IPS-15b (cell line): ENCODE measurements around the gene AMN.
"Not testable (repeated sequence)": the region's sequence is repeated elsewhere in the genome, so short reads cannot be mapped to it uniquely, and the experiment has no call there.

Source experiments
- H3K27me3 ChIP-seq: one replicate; pipeline ENCODE4 v1.6.1; 2013; ENCODE audit warnings: low read length; ENCODE audit not compliant: control insufficient read depth, insufficient read depth
- H3K36me3 ChIP-seq: one replicate; pipeline ENCODE4 v1.6.1; 2013; ENCODE audit warnings: low read length; ENCODE audit not compliant: control insufficient read depth, insufficient read depth
- H3K4me1 ChIP-seq: one replicate; pipeline ENCODE4 v1.6.1; 2013; ENCODE audit warnings: mild to moderate bottlenecking, low read length; ENCODE audit not compliant: control insufficient read depth, insufficient read depth
- H3K4me3 ChIP-seq: one replicate; pipeline ENCODE4 v1.5.1; 2013; ENCODE audit warnings: low read depth, low read length
- H3K9ac ChIP-seq: one replicate; pipeline ENCODE4 v1.6.1; 2013; ENCODE audit warnings: low read depth, mild to moderate bottlenecking, low read length
- H3K9me3 ChIP-seq: one replicate; pipeline ENCODE4 v1.6.1; 2013; ENCODE audit warnings: mild to moderate bottlenecking, low read length; ENCODE audit not compliant: control insufficient read depth, insufficient read depth

Gene AMN

DNA sequence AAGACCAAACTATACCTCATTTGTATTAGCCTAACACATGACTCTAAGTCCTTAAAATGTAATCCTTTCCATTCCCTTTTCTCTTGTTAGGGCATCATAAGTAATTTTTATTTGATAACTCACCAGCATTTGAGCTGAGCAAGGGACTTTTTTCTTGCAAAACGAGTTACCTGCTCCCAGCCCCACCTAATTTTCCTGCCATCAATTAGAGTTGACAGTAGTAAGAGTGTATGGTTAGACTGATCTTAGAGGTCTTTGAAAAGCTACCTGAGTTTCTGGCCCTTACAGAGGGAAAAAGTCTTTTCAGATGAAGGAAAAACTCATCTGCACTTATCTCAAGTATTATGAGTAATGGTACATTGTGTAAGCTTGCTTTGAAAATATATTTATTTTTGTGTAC lies 33.7 kb upstream of the AMN start:
- Histone ChIP-seq H3K9me3 (no peaks in the 10 kb centered on the region), H3K4me3 (no peak overlapping the region), H3K36me3 (no peaks in the 10 kb centered on the region), H3K27me3 (no peaks in the 10 kb centered on the region), H3K4me1 (no peaks in the 10 kb centered on the region), H3K9ac (no peak overlapping the region)

DNA sequence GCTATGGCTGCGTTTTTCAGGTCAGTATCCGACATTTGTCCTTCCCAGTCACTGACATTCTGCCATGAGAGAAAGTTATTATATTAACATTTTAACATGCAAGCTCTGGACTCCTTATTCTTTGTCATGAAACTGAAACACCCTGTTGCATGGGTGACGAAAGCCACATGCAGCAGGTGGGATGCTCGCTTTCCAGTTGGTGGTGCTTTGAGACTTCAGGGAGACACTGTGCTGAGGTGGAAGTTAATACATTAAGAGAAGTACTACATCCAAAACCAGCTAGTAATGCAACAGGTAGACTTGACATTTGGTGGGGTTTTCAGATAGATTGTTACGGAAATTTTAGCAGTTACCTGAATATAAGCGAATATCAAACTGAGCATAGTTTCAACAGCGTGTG lies 32.8 kb upstream of the AMN start:
- Histone ChIP-seq H3K27me3 (no peaks in the 10 kb centered on the region), H3K4me1 (no peaks in the 10 kb centered on the region), H3K9ac (no peak overlapping the region), H3K4me3 (no peak overlapping the region), H3K9me3 (no peaks in the 10 kb centered on the region), H3K36me3 (no peaks in the 10 kb centered on the region)

DNA sequence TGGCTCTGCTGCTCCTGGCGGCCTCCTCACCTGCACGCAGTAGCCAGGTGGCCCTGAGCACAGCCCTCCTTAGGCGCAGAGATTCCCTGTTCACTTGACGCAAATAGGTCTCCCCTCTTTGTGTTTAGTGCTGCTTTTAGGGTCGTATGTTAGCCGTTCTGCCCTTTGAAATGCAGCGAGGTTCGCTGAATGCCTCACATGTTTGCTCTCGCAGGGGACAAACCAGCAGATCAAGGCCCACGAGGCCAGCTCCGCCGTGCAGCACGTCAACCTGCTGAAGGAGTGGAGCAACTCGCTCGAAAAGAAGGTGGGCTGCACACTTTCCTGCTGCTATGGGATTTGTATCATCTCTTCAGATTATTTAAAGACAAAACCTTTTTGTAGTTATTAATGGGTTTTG lies 31.4 kb upstream of the AMN start:
- Histone ChIP-seq H3K9me3 (no peaks in the 10 kb centered on the region), H3K27me3 (no peaks in the 10 kb centered on the region), H3K9ac (no peak overlapping the region), H3K36me3 (no peaks in the 10 kb centered on the region), H3K4me3 (no peak overlapping the region), H3K4me1 (no peaks in the 10 kb centered on the region)

DNA sequence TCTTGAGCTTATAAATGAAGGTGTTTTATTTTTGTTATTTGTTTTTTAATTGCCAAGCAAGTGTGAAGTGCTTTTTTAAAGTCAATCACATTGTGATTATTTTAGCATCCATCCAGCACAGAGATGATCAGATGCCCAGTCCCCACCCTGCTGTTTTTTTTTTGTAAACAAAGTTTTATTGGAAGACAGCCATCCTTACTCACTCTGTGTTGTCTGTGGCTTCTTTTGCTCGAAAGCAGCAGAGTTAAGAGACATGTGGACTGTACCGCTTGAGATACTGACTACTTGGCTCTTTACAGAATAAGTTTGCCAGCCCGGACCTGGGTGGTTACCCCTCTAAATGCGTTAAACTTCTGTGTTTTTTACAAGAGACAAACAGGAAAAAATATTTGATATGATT lies 30.9 kb upstream of the AMN start:
- no peaks in the 10 kb centered on the region for H3K27me3 ChIP-seq
- no peaks in the 10 kb centered on the region for H3K9me3 ChIP-seq
- no peaks in the 10 kb centered on the region for H3K36me3 ChIP-seq
- H3K4me1 ChIP-seq, result no peaks in the 10 kb centered on the region
- H3K9ac ChIP-seq, result no peak overlapping the region
- H3K4me3 ChIP-seq, result no peak overlapping the region

DNA sequence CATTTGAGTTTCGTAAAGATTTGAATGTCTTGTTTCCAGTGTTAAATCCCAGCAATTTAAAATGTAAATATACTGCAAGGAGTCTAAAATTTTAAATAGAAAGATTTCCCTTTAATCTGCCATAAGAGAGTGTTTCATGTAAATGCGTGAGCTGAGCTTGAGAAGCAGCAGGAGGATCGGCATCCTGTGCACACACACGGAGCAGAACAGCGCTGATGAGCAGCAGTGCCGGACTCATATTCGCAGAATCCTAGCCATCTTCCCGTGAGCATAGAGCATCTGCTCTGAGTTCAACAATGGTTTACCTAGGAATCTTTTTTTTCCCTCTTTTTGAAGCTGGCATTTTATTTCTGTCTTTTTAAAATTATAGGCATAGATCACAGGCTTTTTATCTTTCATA lies 29.8 kb upstream of the AMN start:
- H3K9me3 ChIP-seq, result no peaks in the 10 kb centered on the region
- H3K36me3 ChIP-seq, result no peaks in the 10 kb centered on the region
- H3K9ac ChIP-seq, result no peak overlapping the region
- H3K4me3 ChIP-seq, result no peak overlapping the region
- no peaks in the 10 kb centered on the region for H3K27me3 ChIP-seq
- no peaks in the 10 kb centered on the region for H3K4me1 ChIP-seq

DNA sequence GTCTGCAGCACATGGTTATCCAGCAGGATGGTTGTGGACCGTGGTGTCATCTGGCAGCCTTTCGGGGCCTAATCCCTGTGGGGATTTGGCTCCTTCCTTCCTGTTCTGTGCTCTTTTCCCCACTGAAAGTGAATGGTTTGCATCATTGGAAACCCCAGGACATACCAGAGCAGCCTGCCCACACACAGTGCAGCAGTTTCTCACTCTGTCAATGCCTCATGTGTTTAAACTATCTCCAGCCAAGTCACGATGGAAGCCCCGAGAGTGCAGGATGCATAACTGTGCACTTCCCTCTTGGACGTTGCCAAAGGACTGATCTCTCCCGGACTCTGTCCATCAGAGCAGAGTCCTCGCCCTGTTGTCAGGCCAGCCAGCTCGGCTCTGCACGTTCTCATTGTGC lies 29.0 kb upstream of the AMN start:
- no peaks in the 10 kb centered on the region for H3K9me3 ChIP-seq
- no peak overlapping the region for H3K4me3 ChIP-seq
- H3K36me3 ChIP-seq, result no peaks in the 10 kb centered on the region
- H3K27me3 ChIP-seq, result no peaks in the 10 kb centered on the region
- no peaks in the 10 kb centered on the region for H3K4me1 ChIP-seq
- no peak overlapping the region for H3K9ac ChIP-seq

DNA sequence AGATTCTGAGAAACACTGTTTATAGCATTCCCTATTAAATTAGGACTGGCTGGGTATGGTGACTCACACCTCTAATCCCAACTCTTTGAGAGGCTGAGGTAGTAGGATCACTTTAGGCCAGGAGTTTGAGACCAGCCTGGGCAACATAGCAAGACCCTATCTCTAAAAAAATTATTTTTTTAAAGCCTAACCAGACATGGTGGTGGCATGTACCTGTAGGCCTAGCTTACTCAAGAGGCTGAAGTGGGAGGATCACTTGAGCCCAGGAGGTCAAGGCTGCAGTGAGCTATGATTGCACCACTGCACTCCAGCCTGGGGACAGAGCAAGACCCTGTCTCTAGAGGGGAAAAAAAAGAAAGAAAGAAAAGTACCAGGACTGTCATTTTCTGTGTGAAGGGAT lies 25.7 kb upstream of the AMN start:
- not testable (repeated sequence) for H3K36me3 ChIP-seq, H3K4me3 ChIP-seq, H3K9ac ChIP-seq, H3K9me3 ChIP-seq, H3K4me1 ChIP-seq, H3K27me3 ChIP-seq

DNA sequence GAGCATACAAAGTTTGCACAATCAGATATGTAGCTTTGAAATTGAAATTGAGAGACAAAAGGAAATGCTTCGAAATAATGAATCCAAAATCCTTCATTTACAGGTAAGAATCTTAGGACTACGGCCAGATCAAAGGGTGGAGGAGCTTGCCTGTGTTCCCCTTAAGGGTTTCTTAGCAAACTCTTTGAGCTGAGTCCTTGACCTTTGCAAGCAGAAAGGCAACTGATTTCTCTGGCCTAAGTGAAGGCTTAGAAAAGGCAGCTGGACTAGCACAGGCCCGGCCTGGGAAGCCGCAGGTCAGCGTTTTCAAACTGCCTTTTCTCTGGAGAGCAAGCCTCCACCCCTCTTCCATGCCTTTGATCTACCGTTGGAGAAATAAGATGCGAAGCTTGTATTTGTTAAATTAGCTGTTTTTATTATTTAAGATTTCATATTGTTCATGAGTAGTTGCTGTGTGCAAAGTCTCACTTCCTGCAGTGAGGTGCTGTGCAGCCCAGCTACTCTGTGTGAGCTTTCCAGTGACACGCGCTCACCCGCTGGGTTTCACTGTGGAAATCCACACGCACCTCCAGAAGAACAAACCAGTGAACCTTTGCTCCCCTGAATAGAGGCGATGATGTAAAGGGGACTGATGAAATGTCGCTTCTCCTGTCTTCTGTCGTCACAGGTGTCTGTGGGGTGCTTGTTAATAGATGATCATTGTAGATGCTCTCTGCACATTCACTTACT lies 25.0 kb upstream of the AMN start:
- no peaks in the 10 kb centered on the region for H3K4me1 ChIP-seq
- H3K9me3 ChIP-seq, result no peaks in the 10 kb centered on the region
- H3K36me3 ChIP-seq, result no peaks in the 10 kb centered on the region
- no peak overlapping the region for H3K9ac ChIP-seq
- H3K4me3 ChIP-seq, result no peak overlapping the region
- H3K27me3 ChIP-seq, result no peaks in the 10 kb centered on the region

DNA sequence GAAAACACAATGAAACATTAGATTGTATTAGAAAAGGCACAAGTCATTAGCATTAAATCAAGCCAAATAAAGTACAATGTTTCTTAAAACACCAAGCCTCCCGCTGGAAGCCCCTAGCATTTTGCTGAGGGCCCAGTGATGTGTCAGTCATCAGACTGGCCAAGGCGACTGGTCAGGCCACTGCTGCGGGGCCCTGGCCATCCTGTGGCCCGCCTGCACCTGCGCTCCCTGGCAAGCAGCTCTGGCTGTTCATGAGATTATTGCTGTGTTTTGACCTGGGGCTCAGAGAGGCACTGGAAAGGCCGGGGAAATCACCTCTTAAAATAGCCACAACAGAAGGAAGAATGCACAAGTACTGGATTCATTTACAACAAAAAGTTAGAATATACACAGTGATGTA lies 24.2 kb upstream of the AMN start:
- no peak overlapping the region for H3K9ac ChIP-seq

DNA sequence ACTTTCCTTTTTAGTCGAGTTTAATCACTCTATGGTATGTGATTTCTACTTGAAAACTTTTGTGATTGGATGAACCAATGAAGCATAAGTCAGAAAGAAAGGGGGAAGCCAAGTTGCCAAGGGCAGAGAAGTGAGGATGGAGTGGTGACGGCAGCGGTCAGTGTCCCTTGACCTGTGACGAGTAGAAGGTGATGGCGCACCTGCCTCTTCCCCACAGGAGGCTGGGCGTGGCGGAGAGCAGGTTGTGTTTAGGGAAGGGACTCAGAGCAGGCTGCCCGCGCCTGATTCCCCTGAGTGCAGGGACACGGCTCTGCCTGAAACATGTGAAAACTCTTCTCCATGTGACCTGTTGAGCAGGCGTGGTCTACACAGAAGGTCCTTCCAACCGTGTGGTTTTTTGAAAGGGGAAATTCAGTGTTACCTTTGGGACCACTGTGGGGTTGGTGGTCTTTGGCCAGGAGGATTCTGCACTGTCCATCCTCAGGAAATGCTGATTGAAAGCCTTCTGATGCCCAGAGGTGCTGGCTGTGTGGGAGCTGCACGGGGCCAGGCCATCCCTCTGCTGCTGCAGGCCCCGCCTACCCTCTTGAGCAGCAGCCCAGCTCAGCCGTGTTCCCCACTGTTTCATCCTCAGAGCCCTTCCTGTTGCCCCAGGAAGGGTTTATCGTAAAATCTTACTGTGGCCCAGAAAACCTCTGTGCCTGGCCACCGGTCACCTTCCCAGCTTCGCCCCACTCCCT lies 23.5 kb upstream of the AMN start:
- Histone ChIP-seq H3K9ac (no peak overlapping the region), H3K27me3 (no peaks in the 10 kb centered on the region), H3K4me3 (no peak overlapping the region), H3K9me3 (no peaks in the 10 kb centered on the region), H3K36me3 (peaks cover 5% of the 10 kb centered on the region), H3K4me1 (no peaks in the 10 kb centered on the region)

More for the DNA sequence above, 24.2 kb upstream of the AMN start:
- H3K27me3 ChIP-seq, result no peaks in the 10 kb centered on the region
- no peak overlapping the region for H3K4me3 ChIP-seq
- H3K36me3 ChIP-seq, result no peaks in the 10 kb centered on the region
- H3K9me3 ChIP-seq, result no peaks in the 10 kb centered on the region
- H3K4me1 ChIP-seq, result no peaks in the 10 kb centered on the region

DNA sequence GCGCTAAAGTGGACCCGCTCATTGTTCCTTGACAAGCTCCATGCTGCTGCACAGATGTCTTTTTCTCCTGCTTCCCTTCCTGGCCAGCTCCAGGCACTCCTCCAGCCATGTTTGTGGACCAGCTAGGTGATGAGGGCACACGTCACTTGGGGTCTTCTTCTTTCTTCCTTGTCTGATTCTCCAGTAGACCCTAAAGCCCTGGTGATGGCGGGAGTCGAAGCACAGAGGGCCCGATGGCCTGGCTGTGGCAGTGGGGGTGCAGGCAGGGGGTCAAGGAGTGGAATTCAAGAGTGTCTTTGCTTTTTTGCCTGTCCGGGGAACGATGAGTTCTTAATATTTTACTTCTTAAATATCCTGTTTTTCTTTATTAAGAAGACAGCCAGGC lies 23.0 kb upstream of the AMN start:
- no peaks in the 10 kb centered on the region for H3K27me3 ChIP-seq
- no peaks in the 10 kb centered on the region for H3K9me3 ChIP-seq
- no peaks in the 10 kb centered on the region for H3K4me1 ChIP-seq
- no peak overlapping the region for H3K4me3 ChIP-seq
- H3K36me3 ChIP-seq, result peaks cover 5% of the 10 kb centered on the region
- H3K9ac ChIP-seq, result no peak overlapping the region
